Suppressor macrophage treated with lipopolysaccharide for 4 hours (primary cell): ENCODE results near the gene CDH4.
"Not testable (repeated sequence)": the region's sequence is repeated elsewhere in the genome, so short reads cannot be mapped to it uniquely, and the experiment has no call there.

Source experiments
- DNase-seq: peaks from one replicate; pipeline ENCODE4 v3.0.0-alpha.2; 2020

Gene CDH4

DNA sequence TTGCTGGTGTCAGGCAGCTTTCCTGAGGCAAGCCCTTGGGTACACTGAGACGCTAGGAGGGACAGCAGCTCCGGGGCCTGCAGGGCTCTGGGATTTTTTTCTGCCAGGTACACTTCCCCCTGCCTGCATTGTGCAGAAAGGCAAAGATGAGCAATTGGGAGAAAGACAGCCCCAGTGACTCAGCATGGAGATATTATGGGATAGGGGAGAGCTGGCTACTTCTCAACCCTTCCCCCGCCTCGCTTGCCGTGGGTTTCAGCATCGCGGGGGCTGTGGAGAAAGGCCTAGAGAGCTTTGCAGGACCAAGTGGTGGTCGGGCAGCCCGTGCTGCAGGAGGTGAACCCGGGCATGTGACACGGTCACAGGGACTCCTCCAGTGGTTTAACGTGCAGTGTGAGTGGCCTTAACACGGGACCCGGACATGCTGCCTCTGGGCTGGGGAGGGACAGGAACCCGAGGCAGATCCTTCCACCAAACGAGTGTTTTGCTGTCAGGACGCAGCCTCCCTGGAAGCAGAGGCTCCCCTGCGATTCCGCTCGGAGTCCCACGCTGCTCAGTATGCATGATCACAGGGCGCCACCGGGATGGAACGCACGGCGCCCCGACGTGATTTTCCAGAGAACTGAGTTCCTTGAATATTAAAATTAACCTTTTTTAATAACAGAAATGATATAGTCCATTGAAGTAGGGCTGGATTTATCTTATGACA lies 139.9 kb downstream of the CDH4 start:
- no peak for DNase-seq

DNA sequence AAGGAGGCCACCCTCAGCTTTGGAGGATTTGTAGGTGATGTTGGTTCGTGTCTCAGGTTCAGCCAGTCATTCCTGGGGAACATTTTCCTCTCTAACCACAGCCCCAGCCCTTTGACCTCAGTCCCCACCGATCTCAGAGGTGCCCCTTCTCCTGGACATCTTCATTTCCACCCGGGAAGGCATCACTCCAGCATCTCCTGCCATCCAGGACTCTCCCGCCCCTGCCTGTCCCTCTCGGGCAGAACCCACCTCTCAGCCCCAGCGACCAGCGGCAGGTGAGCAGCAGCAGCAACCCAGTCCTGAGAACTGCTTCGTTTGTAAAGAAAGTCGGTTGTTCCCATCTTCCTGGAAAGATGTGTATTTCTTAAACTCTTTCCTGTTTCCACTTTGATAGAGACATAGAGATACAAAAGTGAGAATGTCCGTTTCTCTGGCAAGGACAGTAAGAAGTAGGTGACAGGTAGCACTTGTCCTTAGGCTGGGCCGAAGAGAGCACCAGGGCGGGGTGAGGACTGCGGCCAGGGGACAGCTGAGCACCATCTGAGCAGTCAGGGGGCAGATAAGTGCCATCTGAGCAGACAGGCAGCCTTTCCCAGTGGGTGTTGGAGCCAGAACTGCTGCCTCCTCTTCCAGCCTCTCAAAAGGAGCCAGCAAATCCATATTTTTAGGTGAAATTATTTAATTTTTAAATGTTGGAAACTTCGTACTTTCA lies 142.2 kb downstream of the CDH4 start:
- DNase-seq: no peak

DNA sequence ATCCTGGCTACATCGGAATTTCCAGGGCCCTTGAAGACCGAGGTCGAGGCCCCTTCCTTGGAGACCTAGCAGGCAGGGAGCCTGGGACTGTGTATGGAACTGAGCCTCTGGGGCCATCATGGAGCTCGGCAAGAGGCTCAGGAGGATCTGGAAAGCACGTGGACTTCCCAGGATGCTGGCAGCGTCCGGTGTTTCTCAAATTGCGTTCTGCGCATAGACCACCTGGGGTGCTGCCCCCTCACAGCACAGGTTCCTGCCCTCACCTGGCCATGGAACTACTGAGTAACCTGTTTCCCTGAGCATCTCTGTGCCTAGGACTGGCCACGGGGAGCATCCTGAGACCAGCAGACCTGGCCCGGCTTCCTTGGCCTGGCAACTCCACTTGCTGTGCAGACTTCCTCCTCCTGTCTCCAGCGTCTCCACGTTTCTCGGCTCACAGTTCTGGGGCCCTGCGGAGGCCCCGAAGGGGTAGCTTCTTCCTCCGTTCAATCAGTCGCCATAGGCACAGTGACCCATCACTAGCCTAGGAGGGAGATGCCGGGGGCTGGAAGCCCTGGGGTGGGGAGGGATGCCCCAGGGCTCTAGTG lies 144.3 kb downstream of the CDH4 start:
- no peak for DNase-seq

DNA sequence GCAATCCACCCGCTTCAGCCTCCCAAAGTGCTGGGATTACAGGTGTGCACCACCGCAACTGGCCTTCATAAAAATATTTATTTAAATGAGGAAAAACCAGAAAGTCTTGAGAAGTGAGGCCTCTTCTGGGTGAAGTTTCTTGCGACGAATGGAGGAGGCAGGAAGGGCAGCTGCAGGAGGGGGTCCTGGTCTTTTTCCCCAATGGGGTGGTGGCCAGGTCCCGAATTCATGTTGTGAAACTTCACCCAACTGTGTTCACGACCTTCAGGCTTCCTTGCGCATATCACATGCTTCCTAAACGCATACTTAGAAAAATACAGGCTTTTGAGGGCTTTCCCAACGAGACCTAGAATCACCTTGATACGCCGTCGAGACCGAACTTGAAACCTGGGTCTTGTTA lies 145.1 kb downstream of the CDH4 start:
- DNase-seq: no peak

DNA sequence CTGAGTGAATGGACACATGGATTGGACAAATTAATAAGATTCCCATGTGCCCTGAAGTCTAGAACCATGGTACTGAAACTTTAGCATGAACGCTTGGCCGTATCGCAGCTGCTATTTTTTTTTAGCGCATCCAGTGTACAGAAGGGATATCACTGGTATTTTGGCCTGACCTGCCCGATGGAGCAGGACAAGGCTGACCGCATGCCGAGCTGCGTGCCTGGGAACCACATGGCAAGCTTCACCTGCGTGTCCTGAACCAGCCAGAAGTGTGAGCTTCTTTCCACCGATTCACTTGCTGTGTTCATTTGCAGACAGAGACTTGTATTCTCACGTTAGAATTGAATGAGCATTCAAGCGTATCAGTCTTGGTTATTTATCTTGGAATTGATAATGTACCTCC lies 145.7 kb downstream of the CDH4 start:
- no peak for DNase-seq

DNA sequence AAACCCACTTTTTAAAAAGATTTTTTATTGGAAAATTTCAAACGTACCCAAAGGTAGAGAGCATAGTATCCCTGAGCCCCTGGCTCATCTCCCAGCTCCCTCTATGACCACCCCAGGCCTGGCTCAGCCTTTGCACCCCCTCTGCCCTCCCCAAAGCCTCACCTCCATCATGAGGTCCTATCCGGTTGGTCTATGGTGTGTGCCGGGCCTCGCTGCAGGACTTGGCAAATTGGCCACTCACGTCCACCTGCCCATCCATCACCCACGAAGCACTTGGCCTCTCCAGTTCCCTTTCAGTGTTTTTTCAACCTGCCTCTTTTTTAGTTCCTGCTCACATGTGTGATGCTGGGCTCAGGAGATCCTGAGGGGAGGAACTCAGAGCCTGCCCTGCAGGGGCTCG lies 147.4 kb downstream of the CDH4 start:
- no peak for DNase-seq

DNA sequence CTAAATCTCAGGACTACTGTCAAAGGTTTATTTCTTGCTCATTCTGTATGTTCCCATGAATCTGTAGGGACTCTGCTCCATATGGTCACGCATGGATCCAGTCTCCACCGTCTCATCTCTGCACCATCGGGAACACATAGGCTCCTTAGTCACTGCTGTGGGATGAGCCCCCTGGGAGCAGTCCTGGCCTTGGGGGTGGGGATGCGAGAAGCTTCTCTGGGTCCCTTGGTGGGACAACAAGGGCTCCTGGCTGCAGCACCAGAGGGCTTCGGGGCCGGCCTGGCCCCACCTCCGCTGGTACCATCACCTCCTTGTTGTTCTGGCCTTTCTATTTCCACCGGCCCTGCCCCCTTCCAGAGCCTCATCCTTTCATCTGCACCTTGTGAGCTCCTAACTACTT lies 148.4 kb downstream of the CDH4 start:
- no peak for DNase-seq

DNA sequence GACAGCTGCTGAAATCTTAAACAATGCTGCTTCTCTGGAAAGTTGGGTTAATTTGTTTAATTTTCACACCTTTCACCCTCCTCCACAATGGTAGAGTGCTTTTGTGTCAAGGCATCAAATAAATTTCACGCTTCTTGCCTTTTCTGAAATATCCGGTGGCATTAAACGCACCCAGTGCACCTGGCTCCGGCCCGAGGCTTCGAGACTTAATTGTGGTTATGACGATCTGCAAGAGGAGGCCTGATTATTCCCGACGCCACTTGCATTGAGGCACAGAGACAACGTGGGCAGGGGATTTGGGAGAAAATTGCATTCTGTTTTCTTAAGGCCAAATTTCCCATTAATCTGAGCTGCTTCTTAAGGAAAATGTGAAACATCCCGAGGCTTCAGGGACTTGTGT lies 152.2 kb downstream of the CDH4 start:
- no peak for DNase-seq

DNA sequence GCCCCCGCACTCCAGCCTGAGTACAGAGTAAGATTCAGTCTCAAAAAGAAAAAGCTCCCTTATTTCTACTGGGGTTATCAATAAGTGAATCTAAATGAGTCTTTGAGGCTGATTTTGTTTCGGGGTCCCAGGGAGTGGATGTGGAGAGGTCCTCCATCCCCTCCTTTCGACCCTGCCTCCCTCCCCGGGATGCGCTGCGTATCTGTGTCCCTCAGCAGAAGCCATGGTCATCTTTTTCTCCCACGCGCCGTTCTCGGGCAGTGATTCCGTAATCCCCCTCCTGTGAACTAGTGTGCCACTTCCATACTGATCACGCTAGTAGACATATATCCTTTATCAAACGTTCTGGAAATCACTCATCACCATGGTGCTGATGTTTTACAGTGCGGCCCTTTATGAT lies 152.9 kb downstream of the CDH4 start:
- DNase-seq: no peak

DNA sequence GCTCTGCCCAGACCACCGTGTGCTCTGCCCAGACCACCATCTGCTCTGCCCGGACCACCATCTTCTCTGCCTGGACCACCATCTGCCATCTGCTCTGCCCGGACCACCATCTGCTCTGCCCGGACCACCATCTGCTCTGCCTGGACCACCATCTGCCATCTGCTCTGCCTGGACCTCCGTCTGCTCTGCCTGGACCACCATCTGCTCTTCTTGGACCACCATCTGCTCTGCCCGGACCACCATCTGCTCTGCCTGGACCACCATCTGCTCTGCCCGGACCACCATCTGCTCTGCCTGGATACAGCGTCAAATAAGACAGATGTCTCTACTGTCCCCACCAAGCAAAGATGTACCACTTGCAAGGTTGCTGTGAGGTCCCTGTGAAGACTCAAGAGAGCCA lies 154.7 kb downstream of the CDH4 start:
- not testable (repeated sequence) for DNase-seq

DNA sequence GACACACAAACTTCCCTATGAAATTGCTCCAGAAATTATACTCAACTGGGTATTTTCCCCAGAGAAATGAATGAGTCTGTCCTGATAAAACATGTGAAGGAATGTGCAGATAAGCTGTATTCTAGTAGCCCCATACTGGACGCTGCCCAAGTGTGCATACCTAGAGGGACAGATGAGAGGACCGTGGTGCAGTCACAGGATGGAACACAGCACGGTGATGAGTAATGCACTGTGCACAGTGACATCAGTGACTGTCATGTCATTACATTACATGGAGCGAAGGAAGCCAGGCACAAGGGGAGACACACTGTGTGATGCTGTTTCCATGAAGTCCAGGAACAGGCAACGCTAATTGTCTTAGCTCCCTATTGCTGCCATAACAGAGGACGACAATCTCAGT lies 155.5 kb downstream of the CDH4 start:
- no peak for DNase-seq

DNA sequence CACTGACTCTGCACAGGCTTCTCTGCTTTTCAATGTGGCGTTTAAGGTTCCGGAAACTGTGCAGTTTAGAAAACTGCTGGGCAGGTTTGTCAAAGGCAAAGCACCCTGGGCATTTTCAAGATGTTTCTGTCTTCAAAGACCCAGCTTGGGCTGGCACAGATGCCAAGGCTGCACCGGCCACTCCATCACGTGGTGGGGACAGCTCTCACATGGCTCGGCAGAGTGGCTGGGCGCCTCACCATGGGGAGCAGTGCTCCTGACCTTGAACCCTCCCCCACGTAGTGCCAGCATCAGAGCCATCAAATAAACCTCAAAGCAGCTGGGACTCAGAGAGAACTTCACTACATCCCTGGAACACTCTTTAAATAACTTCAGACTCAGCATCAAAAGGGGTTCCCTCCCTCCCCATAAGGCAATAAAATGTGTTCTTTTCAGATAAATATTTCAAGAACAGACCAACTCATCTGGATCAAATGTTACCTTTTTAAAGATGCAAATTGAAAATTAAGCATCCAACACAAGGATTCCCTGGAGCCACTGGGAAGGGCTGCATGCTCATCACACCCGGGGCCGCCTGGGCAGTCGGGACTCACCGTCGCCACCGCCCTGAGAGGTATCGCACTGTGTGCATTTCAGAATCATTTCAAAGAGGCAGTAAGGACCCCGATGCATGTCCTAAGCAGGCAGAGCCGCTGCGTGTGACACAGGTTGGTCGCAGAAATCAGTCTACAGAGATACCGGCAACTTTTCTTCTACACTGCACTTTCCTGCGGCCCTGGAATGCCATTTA lies 157.1 kb downstream of the CDH4 start:
- no peak for DNase-seq

DNA sequence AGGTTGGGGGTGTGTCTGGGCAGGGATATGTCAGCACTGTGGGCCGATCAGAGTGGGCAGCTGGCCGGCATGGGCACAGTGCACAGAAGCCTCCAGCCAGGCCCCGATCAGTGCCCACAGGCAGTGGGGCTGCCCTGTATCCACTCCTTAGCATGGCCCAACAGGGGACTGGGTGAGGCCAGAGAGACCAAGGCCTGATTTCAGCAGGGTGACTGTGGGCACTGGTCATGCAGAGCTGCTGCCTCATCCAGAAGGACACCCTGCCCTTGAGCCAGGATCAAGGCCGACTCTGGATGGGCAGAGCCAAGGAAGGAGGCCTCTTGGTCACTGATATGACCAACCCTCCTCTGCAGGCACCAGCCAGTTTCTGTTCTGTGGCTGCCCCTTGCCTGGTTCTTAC lies 159.7 kb downstream of the CDH4 start:
- DNase-seq: no peak

DNA sequence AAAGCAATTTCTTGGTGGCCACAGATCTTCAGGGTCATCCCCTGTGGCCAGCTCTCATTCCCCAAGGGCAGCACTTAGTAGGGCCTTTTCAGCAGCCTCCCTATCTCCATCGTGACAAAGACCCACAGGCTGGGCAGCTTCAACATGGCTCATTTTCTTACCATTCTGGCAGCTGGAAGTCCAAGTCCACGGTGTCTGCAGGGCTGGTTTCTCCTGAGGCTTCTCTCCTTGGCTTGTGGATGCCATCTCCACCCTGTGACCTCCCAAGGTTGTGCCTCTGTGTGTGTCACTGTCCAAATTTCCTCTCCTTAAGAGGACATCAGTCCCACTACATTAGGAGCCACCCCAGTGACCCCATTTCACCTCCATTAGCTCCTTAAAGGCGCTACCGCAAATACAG lies 161.7 kb downstream of the CDH4 start:
- DNase-seq: no peak

DNA sequence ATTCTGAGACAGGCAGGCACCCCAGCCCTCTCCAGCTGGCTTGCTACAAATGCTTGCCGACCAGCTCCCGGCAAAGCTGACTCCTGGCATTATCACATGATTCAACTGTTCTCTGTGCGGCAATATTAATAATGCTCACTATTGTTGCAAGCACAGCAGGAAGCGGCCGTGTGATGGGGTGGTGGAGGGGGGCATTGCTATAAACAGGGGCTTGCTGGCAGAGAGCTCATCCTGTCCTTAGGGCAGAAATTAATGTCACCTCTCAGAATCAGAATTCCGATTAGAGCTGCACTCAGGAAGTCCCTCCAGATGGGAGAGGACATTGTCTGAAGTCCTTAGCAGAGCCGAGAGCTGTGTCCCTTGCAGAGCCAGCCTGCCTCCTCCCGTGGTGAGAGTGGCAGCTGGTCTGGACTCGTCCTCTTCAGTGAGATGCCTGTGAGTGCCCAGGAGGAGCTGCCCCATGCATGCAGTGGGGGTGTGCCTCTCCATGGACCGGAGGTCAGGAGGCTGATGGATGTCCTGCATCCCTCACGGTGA lies 162.5 kb downstream of the CDH4 start:
- DNase-seq: no peak

DNA sequence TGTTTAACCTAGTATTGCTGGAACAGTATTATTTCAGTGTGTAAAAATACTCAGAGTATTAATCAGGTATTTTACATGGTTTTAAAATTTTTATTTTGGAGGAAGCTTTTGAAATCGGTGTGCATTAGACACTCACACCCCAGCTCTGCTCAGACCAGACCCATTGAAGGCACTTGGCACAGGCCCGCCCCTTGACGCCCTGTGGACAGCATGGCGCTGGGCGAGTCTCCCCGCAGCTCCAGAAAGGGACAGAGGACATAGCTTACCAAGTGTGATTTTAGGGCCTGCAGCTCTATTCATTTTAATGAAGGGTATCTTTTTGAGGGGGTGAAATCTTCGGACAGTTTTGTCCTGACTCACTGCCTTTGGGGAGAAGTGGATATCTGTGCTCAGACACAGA lies 164.5 kb downstream of the CDH4 start:
- DNase-seq: no peak

DNA sequence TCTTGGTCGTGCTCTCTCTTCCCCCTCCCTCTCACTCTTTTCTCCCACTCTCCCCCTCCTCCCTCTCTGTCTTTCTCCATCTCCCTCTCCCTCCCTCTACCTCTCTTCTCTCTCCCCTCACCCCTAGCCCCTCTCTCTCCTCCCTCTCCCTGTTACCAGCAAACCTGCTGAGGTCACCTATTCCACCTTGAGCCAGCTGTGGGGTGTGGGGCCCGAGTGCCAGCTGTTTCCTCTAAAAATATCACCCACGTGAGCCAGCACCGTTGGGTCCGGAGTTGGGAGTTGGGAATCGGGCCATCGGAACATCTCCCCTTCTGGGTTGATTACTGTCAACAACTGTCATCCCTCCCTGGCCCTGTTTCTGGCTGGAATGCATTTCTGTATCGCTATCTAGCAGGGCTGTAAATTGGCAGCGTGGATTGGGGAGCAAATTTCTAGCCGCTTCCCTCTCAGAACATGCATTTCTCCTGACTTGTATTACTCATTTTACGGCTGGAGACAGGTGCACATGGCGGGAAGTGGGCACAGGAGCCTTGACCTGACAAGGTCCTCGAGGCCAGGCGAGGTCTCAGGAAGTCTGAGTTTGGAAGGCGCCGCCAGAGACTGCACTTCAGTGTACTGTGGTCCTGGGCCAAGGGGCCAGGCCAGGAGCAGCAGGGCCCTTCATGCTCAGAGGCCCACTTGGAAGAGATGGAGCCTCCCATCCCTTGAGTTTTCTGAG lies 165.3 kb downstream of the CDH4 start:
- DNase-seq: no peak

DNA sequence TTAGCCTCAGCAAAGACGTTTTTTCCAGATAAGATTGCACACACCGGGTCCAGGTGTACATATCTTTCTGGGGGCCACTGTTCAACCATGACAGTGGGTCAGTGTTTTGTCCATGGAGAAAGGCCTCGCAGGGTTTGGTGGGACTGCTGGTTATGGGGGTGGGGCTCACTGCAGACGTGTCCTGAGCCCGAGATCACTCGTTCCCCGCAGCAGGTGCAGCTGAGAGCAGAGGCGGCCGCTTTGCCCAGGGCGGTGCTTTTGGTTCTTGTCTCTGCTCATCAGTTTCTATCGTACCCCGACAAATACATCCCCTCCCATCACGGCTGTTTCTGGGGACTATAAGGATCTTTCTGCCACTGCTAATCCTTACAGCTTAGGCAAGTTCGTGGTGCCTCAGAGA lies 166.9 kb downstream of the CDH4 start:
- DNase-seq: no peak

DNA sequence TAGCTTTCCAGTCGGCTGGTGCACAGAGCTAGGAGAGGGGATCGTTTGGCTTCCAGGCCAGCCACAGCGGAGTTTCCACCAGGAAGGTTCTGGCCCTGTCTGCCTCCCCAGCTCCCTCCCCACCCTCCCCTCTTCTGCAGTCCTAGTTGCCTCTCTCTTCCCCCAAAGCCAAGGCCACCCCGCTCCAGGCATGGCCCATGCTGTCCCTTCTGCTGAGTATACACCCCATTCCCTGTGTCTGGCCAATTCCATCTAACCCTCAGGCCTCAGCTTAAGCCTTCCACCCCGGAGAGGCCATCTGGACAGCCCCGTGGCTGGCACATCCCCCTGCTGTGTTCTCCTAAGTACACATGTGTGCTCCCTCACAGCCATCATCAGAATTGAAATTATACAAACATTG lies 167.4 kb downstream of the CDH4 start:
- no peak for DNase-seq

DNA sequence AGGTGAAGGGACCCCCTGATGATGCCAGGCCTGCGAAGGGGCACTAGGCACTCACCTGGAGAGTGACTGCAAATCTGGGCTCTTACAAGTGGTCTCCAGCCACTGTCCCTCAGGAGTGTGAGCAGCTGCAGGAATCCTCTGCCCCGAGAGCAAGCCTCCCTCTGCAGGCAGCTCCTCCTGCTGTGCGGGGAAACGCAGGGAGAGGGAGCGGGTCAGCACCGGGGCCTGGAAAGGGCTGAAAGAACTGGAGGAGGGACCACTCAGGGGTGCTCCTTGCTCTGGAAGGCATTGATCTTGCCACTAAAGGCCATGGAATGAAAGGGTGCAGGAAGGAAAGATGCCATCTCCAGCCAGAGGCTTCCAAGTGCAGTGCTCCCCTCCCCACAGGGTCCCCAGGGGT lies 168.0 kb downstream of the CDH4 start:
- DNase-seq: no peak

DNA sequence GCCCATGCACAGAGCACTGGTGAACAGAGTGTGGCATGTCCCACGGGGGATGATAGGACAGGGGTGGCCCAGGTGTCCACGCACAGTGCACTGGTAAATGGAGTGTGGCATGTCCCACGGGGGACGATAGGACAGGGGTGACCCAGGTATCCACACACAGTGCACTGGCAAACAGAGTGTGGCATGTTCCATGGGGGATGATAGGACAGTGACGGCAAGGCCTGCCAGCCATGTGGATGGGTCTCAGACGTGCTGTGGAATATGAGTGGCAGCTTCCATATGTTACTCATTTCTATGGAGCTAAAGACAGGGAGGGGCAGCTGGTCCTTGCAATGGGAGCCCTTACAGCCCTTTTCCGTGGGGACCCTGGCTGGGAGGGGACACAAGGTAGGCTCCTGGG lies 168.7 kb downstream of the CDH4 start:
- no peak for DNase-seq

DNA sequence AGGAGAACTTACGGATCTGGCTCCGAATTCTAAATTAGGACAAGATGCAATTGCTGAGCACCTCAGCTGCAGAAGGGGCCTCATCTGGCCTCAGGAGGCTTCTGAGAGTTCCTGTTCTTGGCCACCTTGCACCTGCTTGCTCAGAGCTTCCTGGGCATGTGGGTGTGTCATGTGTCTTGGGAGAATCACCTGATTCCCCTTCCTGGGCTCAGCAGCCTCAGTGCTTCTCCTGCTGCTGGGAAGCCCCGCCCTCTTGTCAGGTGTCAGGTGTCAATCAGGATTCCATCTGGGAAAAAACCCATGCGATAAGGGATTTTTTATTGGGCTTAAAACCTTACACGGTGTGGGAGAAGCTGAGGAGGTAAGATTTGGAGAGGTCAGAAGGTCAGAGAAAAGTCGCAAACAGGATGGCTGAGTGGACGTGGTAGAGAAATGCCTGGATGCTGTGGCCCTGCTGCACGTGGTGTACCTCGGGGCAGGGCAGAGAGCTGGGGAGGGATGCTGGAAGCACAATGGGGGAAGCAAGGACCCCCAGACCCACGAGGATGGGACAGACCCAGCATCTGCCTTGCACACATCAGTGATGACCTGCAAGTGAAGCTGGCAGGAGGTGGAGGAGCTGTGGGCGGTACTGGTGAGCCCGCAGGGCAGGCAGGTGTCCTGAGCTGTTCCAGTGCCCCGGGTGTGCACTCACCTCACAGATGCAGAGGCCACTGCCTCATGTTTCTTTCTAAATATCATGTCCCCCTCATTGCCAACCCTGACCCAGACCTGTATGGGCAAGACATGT lies 170.8 kb downstream of the CDH4 start:
- DNase-seq: no peak
